T-helper 9 cell (primary cell): ENCODE measurements around the gene PDS5A.
"Not testable (repeated sequence)": the region's sequence is repeated elsewhere in the genome, so short reads cannot be mapped to it uniquely, and the experiment has no call there.

Experiments used
- DNase-seq: peaks from one replicate; pipeline ENCODE4 v3.0.0-alpha.2; 2020

Gene PDS5A

DNA sequence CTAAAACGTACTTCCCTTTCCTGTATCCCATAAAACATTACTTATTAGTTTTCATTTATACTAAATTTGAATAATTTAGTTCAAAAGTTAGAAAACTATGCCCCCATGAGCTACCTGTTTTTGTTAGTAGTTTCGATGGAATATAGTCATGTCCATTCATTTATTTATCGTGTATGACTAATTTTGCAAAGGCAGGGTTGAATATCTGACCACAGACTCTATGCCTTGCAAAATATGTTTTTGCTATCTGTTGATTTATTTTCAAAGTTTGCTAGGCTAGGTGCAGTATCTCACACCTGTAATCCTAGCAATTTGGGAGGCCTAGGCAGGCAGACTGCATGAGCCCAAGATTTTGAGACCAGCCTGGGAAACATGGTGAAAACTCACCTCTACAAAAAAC lies 78.4 kb downstream of the PDS5A start:
- no peak for DNase-seq

DNA sequence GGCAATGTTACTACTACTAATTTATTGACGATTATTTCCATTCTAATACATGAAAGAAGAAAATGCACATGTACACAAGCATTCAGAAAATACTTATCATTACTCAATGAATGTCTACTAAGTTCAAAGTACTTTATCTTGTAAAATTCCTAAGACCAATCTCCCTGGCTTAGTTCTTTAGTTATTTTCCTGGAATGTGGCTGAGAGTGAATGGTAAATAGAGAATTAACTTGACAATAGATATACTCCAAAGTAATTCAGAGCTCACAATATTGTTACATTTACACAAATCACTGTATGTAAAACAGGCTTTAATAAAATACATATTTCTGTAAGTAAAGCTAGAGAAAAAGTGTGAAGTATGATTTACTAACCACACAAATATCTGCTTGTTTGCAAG lies 79.7 kb downstream of the PDS5A start:
- no peak for DNase-seq

- DNase-seq = no peak
These were observed 84.0 kb downstream of the PDS5A start for GRCh38 chr4:39893693-39894072.

- DNase-seq = no peak
These were observed 84.6 kb downstream of the PDS5A start for GRCh38 chr4:39892988-39893692.

DNA sequence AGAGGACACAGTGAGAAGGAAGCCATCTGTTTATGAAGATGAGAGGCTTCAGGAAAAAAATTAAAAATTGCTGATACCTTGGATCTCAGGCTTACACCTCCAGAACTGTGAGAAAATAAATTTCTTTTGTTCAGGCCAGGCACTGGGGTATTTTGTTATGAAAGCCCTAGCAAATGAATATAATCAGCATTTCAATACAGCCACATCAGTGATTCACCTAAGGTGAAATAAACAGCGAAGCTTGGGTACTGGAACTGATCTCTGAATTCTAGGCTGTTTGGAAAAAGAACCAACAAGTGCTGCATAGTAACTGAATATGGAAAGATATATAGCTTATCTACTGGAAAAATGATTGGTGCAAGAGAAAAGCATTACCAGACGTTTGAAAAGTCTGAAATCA lies 88.5 kb downstream of the PDS5A start:
- DNase-seq = no peak

DNA sequence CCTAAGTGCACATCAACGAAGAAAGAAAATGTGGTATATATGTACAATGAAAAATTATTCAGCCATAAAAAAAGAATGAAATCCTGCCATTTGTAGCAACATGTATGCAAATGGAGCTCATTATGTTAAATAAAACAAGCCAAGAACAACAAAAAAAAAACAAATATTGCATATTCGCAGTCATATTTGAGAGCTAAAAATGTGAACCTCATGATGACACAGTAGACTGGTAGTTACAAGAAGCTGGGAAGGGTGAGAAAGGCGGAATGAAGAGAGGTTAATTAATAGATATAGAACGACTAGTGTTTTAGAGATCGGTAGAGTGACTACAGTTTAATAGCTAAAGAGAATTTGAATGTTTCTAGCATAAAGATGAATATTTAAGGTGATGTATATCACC lies 89.2 kb downstream of the PDS5A start:
- no peak for DNase-seq

DNA sequence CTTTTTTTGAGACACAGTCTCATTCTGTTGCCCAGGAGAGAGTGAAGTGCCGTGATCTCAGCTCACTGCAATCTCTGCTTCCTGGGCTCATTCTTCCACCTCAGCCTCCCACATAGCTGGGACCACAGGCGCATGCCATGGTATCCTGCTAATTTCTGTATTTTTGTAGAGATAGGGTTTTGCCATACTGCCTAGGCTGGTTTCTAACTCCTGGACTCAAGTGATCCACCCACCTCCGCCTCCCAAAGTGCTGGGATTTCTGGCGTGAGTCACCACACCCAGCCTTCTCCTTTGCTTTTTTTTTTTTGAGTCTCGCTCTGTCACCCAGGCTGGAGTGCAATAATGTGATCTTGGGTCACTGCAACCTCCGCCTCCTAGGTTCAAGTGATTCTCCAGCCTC lies 94.1 kb downstream of the PDS5A start:
- no peak for DNase-seq

GRCh38 chr4:39881789-39882188 lies 95.9 kb downstream of the PDS5A start:
- no peak for DNase-seq

DNA sequence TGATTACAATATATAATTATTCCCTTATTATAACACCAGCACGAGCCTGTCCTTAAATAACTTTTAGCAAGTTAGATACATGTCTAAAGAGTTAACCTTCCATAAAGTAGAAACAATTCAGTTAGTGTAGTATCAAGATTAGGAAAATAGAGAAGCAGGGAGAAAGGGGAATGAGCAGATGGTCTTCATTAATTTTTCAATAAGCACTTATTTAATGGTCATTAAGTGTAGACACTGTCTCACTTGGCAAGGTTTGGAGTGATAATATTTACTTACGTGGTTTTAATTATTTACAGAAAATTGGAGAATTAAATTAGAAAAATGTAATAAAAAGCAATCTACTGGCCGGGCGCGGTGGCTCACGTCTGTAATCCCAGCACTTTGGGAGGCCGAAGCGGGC lies 99.7 kb downstream of the PDS5A start:
- no peak for DNase-seq

- DNase-seq = no peak
These were observed 103.9 kb downstream of the PDS5A start for GRCh38 chr4:39873823-39874222.

DNA sequence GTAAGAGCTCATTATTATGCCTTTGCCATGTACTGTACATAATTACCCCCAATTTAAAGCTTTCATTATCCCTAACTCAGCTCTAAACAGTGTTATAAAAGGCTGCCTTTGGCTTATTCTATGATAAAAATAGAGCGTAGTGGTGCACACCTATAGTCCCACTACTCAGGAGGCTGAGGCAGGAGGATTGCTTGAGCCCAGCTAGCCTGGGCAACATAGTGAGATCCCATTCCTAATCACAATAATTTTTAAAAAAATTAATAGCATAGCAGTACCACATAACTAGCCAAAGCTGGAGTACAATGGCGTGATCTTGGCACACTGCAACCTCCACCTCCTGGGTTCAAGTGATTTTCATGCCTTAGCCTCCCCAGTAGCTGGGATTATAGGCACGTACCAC lies 112.4 kb downstream of the PDS5A start:
- DNase-seq = no peak

GRCh38 chr4:39864391-39864790 lies 113.3 kb downstream of the PDS5A start:
- DNase-seq = no peak

DNA sequence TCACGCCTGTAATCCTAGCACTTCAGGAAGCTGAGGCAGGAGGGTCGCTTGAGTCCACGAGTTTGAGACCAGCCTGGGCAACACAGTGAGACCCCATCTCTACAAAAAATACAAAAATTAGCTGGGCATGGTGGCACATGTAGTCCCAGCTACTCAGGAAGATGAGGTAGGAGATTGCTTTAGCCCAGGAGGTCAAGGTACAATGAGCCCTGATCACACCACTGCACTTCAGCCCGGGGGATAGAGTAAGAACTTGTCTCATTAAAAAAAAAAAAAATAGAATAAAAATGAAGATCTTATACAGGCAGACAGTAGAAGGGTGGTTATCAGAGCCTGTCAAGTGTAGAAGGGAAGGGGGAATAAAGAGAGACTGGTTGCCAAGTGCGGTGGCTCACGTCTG lies 116.9 kb downstream of the PDS5A start:
- DNase-seq = no peak

DNA sequence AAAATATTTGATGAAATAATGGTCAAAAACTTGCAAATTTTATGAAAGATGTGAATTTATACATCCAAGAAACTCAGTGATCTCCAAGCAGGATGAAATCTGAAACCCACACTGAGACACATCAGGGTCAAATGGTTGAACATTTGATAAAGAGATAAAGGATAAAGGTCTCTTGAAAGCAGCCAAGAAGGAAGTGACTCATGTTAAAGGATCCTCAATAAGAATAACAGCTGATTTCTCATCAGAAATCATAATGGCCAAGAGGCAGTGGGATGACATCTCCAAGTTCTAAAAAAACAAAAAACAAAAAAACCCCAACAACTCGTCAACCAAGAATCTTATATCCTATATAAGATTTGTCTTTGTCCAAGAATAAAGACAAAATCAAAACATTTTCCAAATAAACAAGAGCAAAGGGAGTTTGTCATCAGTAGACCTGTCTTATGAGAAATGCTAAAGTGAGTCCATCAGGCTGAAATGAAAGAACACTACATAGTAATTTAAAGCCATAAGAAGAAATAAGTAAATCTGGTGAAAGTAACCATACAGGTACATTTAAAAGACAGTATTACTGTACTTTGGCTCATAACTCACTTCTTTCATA lies 121.7 kb downstream of the PDS5A start:
- no peak for DNase-seq

- no peak for DNase-seq
These were observed 125.1 kb downstream of the PDS5A start for GRCh38 chr4:39852636-39853035.

- no peak for DNase-seq
These were observed 127.0 kb downstream of the PDS5A start for GRCh38 chr4:39850727-39851126.

DNA sequence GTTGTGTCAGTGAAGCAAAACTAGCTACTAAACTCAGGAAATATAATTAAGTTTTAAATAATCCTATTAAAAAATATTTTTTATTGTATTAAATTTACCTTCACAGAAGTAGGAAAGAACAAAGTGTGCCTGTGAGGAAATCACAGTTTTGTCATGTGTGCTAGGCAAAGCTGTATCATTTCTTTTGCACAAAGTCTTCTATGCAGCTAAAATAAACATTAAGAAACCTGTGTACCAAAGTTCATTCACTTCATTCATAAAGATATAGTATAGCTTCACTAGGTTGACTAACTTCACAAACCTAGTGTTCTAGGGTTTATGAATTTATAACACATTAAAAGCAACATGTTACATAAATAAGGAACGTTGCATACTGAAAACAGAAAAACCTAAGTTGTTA lies 131.0 kb downstream of the PDS5A start:
- no peak for DNase-seq

DNA sequence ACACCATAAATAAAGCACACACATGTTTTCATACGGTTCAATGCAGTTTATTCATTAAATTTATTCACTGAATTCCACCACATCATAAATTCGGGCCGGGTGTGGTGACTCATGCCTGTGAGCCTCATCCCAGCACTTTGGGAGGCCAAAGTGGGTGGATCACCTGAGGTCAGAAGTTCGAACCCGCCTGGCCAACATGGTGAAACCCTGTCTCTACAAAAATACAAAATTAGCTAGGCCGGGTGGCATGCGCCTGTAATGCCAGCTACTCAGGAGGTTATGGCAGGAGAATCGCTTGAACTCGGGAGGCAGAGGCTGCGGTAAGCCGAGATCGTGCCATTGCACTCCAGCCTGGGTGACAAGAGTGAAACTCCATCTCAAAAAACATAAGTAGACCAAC lies 131.6 kb downstream of the PDS5A start:
- no peak for DNase-seq

DNA sequence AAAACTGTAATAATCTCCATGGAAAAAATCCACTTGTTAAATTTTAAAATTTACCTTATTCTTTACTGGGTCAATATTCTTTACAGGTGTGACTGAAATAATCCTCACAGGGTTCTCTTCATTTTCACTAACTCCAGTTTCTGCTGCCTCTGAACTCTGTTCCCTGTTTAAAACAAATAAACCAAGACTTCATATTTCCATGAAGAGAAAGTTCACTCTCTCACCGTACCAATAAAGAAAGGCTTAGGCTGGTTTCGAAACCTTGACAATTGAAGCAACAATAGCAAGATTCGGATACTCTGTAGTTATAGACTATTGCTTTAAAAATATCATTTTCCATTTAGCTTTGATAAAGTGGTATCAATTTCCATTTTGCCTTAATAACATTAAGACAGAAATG lies 135.8 kb downstream of the PDS5A start:
- DNase-seq = no peak

DNA sequence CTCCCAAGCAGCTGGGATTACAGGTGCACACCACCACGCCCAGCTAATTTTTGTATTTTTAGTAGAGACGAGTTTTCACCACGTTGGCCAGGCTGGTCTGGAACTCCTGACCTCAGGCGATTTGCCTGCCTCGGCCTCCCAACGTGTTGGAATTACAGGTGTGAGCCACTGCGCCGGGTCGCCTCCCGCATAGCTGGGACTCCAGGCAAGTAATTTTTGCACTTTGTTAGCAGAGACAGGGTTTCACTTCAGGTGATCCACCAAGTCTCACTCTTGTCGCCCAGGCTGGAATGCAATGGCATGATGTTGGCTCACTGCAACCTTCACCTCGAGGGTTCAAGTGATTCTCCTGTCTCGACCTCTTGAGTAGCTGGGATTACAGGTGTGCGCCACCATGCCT lies 137.2 kb downstream of the PDS5A start:
- DNase-seq = not testable (repeated sequence)

- DNase-seq = no peak
These were observed 137.7 kb downstream of the PDS5A start for GRCh38 chr4:39840027-39840426.

DNA sequence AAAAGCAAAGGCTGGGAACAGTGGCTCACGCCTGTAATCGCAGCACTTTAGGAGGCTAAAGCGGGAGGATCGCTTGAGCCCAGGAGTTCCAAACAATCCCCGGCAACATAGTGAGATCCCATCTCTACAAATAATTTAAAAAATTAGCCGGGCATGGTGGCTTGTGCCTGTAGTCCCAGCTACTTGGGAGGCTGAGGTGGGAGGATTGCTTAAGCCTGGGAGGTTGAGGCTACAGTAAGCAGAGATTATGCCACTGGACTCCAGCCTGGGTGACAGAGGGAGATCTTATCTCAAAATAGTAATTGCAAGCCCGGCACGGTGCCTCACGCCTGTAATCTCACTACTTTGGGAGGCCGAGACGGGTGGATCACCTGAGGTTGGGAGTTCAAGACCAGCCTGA lies 139.3 kb downstream of the PDS5A start:
- DNase-seq = not testable (repeated sequence)

DNA sequence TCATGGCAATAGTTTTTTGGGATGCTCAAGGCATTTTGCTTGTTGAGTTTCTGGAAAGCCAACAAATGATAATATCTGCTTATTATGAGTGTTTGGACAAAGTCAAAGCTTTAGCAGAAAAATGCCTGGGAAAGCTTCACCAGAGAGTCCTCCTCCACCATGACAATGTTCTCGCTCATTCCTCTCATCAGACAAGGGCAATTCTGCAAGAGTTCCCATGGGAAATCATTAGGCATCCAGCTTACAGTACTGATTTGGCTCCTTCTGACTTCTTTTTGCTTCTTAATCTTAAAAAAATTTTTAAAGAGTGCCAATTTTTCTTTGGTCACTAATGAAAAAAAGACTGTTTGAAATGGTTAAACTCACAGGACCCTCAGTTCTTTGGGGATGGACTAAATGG lies 143.4 kb downstream of the PDS5A start:
- DNase-seq = no peak

DNA sequence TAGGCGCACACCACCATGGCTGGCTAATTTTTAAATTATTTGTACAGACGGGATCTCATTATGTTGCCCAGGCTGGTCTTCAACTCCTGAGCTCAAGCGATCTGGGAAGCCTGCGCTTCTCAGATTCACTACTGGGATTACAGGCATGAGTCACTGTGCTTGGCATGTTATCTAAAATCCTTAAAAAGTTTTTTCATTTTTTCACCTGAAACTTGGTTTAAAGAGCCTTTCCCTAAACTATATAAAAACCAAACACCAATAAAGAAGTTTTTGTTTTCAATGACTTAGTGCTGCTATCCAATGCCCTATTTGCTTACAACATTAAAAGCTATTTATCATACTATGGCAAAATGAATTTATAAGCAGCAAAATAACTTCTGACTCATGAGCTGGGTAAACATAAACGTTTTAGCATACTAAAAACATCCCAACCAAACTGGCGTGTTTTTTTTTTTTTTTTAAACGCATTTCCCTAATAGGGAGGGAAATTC lies 151.9 kb downstream of the PDS5A start:
- DNase-seq = no peak

DNA sequence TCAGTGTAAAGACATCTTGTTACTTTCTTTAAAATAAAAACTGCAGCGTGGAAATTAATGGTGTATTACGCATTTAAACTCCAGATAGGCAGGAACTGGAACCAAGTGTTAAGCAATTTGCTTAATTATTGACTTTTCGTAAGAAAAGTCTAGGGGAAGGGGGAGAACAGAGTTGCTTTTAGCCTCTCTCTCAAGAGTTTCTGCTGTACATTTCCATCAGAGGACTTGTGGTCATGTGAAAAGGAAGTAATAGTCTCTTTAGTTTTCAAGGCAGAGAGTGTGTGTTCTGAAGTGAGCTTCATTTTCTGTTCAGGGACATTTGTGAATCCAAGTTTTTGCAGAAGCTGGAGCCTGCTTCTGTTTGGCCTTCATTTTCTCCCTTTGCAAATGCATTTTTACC lies 152.6 kb downstream of the PDS5A start:
- DNase-seq = no peak
